ENCODE results near the gene ACTL8.

Gene ACTL8

DNA sequence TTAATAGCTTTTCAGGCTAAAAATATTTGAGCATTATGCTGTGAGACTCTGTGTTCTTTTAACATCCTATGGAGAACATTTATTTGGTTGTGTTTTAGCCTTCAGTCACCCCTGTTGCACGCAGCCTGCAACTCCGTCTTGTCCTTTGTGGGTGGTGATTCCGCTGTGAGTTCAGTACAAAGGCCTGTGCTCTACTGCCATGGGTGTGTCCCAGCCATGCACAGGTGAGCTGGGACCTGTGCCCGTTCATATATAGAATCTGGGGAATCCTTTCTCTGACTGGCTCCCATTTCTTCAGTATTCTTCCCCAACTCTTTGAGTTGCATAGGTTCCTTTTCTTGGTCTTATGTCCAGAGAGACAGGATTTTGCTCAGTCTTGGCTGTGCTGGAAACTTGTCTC lies 61.4 kb downstream of the ACTL8 start:
- Histone ChIP-seq H3K27me3 (replicated peaks; ENCODE audit: control insufficient read depth, insufficient read depth, low read length, poor library complexity, severe bottlenecking) (no peaks in the 10 kb centered on the region), H3K36me3 (ENCODE audit: control insufficient read depth, insufficient read depth, low read length) (no peaks in the 10 kb centered on the region), H3K4me3 (ENCODE audit: insufficient read depth, low read depth, low read length, poor library complexity, severe bottlenecking) (no peak overlapping the region), H3K9me3 (ENCODE audit: control insufficient read depth, low read length) (no peaks in the 10 kb centered on the region), H3K4me1 (ENCODE audit: control insufficient read depth, insufficient read depth, low read length, poor library complexity, severe bottlenecking) (no peaks in the 10 kb centered on the region), H3K27ac (ENCODE audit: insufficient read depth, low read length, poor library complexity, severe bottlenecking) (no peak overlapping the region)
- no peak for DNase-seq

DNA sequence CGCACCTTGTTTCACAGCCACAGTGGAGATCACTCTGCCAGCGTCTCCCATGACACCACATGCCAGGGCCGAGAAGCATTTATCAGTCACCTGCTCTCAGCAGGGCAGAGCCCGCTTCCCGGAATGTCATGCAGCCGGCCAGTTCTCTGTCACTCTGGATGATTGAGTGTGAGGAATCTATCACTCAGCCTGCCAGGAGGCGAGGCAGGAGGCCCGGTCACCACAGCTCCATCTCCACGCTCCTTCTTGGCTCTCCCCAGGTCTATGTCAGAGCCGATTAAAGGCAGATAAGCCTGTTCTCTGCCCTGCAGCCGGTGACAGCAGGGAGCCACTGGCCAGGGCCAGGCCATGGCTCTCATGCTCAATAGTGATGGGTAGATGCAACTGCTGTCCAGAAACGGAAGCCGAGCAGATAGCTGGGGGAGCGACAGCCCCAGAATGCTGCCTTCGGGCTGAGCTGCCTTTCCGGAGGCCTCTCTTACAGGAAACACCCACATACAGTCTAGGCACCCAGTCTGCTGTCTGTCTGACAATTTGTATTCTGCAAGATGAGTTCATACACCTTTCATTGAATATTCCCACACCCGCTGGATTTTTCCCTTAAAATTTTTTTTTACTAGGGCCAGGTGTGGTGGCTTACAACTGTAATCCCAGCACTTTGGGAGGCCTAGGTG lies 64.1 kb downstream of the ACTL8 start:
- H3K4me3 ChIP-seq (ENCODE audit: insufficient read depth, low read depth, low read length, poor library complexity, severe bottlenecking), result no peak overlapping the region
- H3K36me3 ChIP-seq (ENCODE audit: control insufficient read depth, insufficient read depth, low read length), result no peaks in the 10 kb centered on the region
- H3K27me3 ChIP-seq (replicated peaks; ENCODE audit: control insufficient read depth, insufficient read depth, low read length, poor library complexity, severe bottlenecking), result no peaks in the 10 kb centered on the region
- DNase-seq, result no peak
- no peak overlapping the region for H3K27ac ChIP-seq (ENCODE audit: insufficient read depth, low read length, poor library complexity, severe bottlenecking)
- H3K4me1 ChIP-seq (ENCODE audit: control insufficient read depth, insufficient read depth, low read length, poor library complexity, severe bottlenecking), result no peaks in the 10 kb centered on the region
- H3K9me3 ChIP-seq (ENCODE audit: control insufficient read depth, low read length), result no peaks in the 10 kb centered on the region

DNA sequence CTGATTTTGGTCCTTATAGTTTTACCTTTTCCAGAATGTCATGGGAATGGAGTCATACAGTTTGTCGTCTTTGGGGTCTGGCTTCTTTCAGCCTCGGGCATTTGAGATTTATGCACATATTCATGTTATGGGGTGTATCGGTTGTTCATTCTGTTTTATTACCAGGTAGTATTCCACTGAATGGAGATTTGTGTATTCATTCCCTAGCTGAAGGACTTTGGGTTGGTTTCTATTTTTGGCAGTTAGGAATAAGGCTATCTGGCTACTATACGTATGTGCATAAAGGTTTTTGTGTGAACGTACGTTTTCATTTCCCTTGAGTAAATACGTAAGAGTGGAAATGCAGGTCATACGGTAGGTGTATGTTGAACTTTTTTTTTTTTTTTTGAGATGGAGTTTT lies 65.1 kb downstream of the ACTL8 start:
- no peaks in the 10 kb centered on the region for H3K27me3 ChIP-seq (replicated peaks; ENCODE audit: control insufficient read depth, insufficient read depth, low read length, poor library complexity, severe bottlenecking)
- H3K36me3 ChIP-seq (ENCODE audit: control insufficient read depth, insufficient read depth, low read length), result no peaks in the 10 kb centered on the region
- no peaks in the 10 kb centered on the region for H3K9me3 ChIP-seq (ENCODE audit: control insufficient read depth, low read length)

DNA sequence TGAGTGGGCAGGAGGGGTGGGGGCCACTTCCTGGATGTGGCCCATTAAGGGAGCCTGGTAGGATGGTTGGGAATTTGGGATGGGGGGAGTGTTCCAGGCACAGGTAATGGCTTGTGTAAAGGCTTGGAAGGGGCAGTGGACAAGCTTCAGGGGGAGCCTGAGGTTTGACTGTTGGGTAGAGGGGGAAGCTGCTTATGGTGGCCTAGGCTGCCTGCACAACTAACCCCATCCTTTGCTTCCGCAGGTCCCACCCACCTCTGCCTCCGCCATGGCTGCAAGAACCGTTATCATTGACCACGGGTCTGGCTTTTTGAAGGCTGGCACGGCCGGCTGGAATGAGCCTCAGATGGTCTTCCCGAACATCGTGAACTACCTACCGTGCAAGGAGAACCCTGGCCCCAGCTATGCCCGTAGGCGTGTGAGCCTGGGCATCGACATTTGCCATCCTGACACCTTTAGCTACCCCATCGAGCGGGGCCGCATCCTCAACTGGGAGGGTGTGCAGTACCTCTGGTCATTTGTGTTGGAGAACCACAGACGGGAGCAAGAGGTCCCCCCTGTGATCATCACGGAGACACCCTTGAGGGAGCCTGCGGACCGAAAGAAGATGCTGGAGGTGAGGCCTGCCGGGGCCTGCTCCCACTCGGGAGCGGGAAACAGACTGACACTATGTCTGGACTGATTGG lies 67.8 kb downstream of the ACTL8 start:
- Histone ChIP-seq H3K36me3 (ENCODE audit: control insufficient read depth, insufficient read depth, low read length) (no peaks in the 10 kb centered on the region), H3K4me3 (ENCODE audit: insufficient read depth, low read depth, low read length, poor library complexity, severe bottlenecking) (no peak overlapping the region), H3K27ac (ENCODE audit: insufficient read depth, low read length, poor library complexity, severe bottlenecking) (no peak overlapping the region), H3K27me3 (replicated peaks; ENCODE audit: control insufficient read depth, insufficient read depth, low read length, poor library complexity, severe bottlenecking) (no peaks in the 10 kb centered on the region), H3K4me1 (ENCODE audit: control insufficient read depth, insufficient read depth, low read length, poor library complexity, severe bottlenecking) (no peaks in the 10 kb centered on the region), H3K9me3 (ENCODE audit: control insufficient read depth, low read length) (no peaks in the 10 kb centered on the region)
- DNase-seq, result no peak

More for the DNA sequence above, 65.1 kb downstream of the ACTL8 start:
- no peak overlapping the region for H3K27ac ChIP-seq (ENCODE audit: insufficient read depth, low read length, poor library complexity, severe bottlenecking)
- no peaks in the 10 kb centered on the region for H3K4me1 ChIP-seq (ENCODE audit: control insufficient read depth, insufficient read depth, low read length, poor library complexity, severe bottlenecking)
- no peak overlapping the region for H3K4me3 ChIP-seq (ENCODE audit: insufficient read depth, low read depth, low read length, poor library complexity, severe bottlenecking)
- no peak for DNase-seq

DNA sequence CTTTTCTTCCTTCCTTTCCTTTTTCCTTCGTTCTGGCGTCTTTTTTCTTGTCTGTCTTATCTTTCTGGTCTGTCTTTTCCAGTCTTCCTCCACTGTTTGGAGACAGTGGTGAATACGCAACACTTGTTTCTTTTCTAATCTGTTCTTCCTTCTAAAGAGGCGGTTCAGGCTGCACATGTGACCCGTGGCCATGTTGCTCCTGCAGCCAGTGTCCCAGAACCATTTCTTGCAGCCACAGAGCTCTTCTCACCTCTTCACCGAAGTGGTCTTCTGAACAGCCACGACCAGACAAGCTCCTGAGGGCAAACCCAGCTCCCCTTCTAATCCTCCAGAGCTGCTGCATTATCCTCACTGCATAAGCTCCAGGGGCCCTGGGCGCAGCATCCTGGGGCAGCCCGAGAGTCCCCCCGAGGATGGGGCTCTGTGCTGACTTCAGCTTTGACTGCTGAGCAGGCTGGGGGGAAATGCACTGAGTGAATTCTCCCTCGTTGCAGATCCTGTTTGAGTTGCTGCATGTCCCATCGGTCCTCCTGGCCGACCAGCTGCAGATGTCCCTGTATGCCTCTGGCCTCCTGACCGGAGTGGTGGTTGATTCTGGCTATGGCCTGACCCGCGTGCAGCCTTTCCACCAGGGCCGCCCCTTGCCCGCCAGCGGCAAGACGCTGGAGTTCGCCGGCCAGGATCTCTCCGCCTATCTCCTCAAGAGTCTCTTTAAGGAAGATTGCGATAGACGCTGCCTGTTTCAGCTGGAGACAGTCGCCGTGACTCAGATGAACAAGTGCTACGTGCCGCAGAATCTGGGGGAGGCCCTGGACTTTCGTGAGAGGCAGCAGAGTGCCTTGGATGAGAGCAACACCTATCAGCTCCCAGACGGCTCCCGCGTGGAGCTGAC lies 70.4 kb downstream of the ACTL8 start:
- H3K36me3 ChIP-seq (ENCODE audit: control insufficient read depth, insufficient read depth, low read length), result no peaks in the 10 kb centered on the region
- no peaks in the 10 kb centered on the region for H3K4me1 ChIP-seq (ENCODE audit: control insufficient read depth, insufficient read depth, low read length, poor library complexity, severe bottlenecking)
- no peak for DNase-seq
- no peaks in the 10 kb centered on the region for H3K9me3 ChIP-seq (ENCODE audit: control insufficient read depth, low read length)
- no peak overlapping the region for H3K4me3 ChIP-seq (ENCODE audit: insufficient read depth, low read depth, low read length, poor library complexity, severe bottlenecking)
- H3K27ac ChIP-seq (ENCODE audit: insufficient read depth, low read length, poor library complexity, severe bottlenecking), result no peak overlapping the region
- no peaks in the 10 kb centered on the region for H3K27me3 ChIP-seq (replicated peaks; ENCODE audit: control insufficient read depth, insufficient read depth, low read length, poor library complexity, severe bottlenecking)

DNA sequence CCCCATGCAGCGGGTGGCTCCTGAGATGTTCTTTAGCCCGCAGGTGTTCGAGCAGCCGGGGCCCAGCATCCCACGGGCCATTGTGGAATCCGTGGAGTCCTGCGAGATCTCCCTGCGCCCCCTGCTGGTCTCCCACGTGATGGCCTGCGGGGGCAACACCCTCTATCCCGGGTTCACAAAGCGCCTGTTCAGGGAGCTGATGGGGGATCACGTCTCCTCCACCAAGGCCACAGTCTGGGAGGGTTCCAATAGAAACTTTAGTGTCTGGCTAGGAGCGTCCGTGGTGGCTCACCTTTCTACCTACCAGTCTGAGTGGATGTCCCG lies 71.0 kb downstream of the ACTL8 start:
- no peak for DNase-seq
- H3K4me3 ChIP-seq (ENCODE audit: insufficient read depth, low read depth, low read length, poor library complexity, severe bottlenecking), result no peak overlapping the region
- no peaks in the 10 kb centered on the region for H3K4me1 ChIP-seq (ENCODE audit: control insufficient read depth, insufficient read depth, low read length, poor library complexity, severe bottlenecking)

DNA sequence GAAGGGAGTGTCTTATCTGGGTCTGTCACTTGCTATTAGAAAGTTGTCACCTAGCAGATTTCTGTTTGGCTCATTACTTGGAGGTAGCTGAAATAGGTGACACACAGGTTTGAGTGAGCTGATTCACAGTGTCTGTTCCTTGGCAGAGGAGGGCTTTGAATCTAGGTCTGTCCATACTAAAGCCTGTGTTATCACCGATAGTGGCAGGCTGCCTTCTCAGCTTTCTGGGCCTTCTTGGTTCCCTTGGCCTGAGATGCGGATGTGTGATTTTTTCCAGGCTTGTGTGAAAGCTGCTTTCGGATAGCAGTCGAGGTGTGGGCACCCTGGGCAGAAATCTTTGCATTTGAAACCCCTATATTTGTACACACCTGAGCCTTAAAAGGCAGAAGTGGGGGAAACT lies 73.9 kb downstream of the ACTL8 start:
- Histone ChIP-seq H3K9me3 (ENCODE audit: control insufficient read depth, low read length) (no peaks in the 10 kb centered on the region), H3K27me3 (replicated peaks; ENCODE audit: control insufficient read depth, insufficient read depth, low read length, poor library complexity, severe bottlenecking) (no peaks in the 10 kb centered on the region), H3K36me3 (ENCODE audit: control insufficient read depth, insufficient read depth, low read length) (no peaks in the 10 kb centered on the region), H3K4me3 (ENCODE audit: insufficient read depth, low read depth, low read length, poor library complexity, severe bottlenecking) (no peak overlapping the region), H3K4me1 (ENCODE audit: control insufficient read depth, insufficient read depth, low read length, poor library complexity, severe bottlenecking) (no peaks in the 10 kb centered on the region), H3K27ac (ENCODE audit: insufficient read depth, low read length, poor library complexity, severe bottlenecking) (no peak overlapping the region)
- no peak for DNase-seq

More for the DNA sequence above, 71.0 kb downstream of the ACTL8 start:
- Histone ChIP-seq H3K27me3 (replicated peaks; ENCODE audit: control insufficient read depth, insufficient read depth, low read length, poor library complexity, severe bottlenecking) (no peaks in the 10 kb centered on the region), H3K27ac (ENCODE audit: insufficient read depth, low read length, poor library complexity, severe bottlenecking) (no peak overlapping the region), H3K36me3 (ENCODE audit: control insufficient read depth, insufficient read depth, low read length) (no peaks in the 10 kb centered on the region), H3K9me3 (ENCODE audit: control insufficient read depth, low read length) (no peaks in the 10 kb centered on the region)

DNA sequence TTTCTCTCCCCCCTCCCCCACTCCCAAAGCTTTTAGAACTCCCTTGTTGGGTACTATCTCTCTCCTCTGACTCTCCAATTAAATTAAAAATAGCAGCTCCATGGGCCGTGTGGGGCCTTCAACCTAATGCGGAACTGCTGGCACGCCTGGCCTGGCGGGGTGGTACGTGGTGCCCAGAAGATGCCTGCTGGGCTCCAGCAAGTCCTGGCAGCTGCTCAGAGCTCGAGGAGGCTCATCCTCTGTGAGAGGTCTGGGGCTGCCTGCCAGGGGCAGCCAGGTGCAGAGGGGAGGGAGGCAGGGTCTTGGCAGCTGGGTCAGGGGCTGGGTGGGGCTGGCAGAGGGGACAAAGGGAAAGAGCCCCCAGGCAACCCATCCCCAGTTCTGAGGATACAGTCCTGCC lies 74.4 kb downstream of the ACTL8 start:
- no peak overlapping the region for H3K4me3 ChIP-seq (ENCODE audit: insufficient read depth, low read depth, low read length, poor library complexity, severe bottlenecking)
- no peaks in the 10 kb centered on the region for H3K27me3 ChIP-seq (replicated peaks; ENCODE audit: control insufficient read depth, insufficient read depth, low read length, poor library complexity, severe bottlenecking)
- no peak for DNase-seq
- H3K4me1 ChIP-seq (ENCODE audit: control insufficient read depth, insufficient read depth, low read length, poor library complexity, severe bottlenecking), result no peaks in the 10 kb centered on the region
- no peak overlapping the region for H3K27ac ChIP-seq (ENCODE audit: insufficient read depth, low read length, poor library complexity, severe bottlenecking)
- H3K9me3 ChIP-seq (ENCODE audit: control insufficient read depth, low read length), result no peaks in the 10 kb centered on the region
- no peaks in the 10 kb centered on the region for H3K36me3 ChIP-seq (ENCODE audit: control insufficient read depth, insufficient read depth, low read length)

DNA sequence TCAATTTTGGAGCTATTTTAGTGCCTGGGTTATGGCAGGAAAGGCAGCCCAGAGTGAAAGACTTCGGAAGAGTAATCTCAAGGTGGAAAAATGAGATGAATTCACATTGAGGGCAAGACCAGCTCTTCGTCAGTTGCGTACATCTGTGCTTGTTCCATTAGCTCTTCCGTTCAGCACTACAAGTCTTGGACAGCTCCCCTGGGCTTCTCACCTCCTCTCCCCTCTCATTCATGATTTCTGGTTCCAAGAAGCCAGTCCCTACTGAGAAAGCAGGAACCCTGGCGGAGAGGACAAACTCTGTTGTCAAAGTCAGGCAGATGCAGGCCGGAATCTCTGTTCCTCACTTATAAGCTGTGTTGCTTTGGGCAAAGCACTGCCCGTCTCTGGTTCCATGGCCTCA lies 76.5 kb downstream of the ACTL8 start:
- H3K9me3 ChIP-seq (ENCODE audit: control insufficient read depth, low read length), result no peaks in the 10 kb centered on the region
- H3K27me3 ChIP-seq (replicated peaks; ENCODE audit: control insufficient read depth, insufficient read depth, low read length, poor library complexity, severe bottlenecking), result no peaks in the 10 kb centered on the region
- no peaks in the 10 kb centered on the region for H3K36me3 ChIP-seq (ENCODE audit: control insufficient read depth, insufficient read depth, low read length)
- no peaks in the 10 kb centered on the region for H3K4me1 ChIP-seq (ENCODE audit: control insufficient read depth, insufficient read depth, low read length, poor library complexity, severe bottlenecking)
- DNase-seq, result no peak
- H3K27ac ChIP-seq (ENCODE audit: insufficient read depth, low read length, poor library complexity, severe bottlenecking), result no peak overlapping the region
- H3K4me3 ChIP-seq (ENCODE audit: insufficient read depth, low read depth, low read length, poor library complexity, severe bottlenecking), result no peak overlapping the region
